Measurements from ENCODE around the gene MAGI3. TPM values are rescaled to one million over a fixed set of nuclear protein-coding genes. Genes with fewer than 3 reads are reported as not detected.

The MAGI3 gene
- total RNA-seq, 6 experiments from 2014 or later = 8.5 to 14.5 (median 12.3) TPM

DNA sequence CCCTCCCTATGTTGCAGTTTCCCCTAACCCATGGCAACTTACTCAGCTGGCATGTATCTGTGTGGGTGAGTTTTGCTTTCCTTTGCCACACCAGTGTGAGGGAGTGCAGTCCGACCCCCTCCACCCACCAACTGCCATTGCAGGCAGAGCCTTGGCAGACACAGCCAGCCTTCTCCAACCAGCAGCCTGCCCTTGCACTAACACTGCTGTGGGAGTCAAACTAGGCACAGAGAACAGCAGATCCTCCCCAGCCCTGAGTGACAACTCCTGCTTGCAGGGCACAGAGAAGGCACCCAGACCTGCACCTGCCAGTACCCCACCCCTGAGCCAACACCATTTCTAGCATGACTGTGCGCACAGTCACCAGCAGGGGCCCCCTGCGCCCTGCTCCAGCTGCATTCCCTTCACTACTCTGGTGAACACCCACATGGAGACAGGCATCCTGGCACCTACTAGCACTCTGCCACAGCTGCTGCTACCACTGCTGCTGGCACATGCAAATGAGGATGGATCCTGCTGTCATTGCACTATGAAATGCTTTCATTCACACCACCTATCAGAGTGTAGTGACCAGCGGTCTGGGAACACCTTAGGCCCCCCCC, 98.4 kb downstream of the MAGI3 start:
- H3K4me1 ChIP-seq = no peaks in the 10 kb centered on the region
- peak; percentile 38 to 57 (median 48) for ATAC-seq
- WGBS (ENCODE audit: insufficient coverage, low coverage, low lambda C conversion rate, missing lambda C conversion rate) = 100% methylated on average over 1 of the region's 4 CpGs
- peaks cover 0 to 7% (median 0%) of the 10 kb centered on the region in 4 donors for H3K9me3 ChIP-seq
- no peak for TF ChIP-seq POLR2A (IDR thresholded peaks at IDR 0.05)
- TF ChIP-seq CTCF (IDR thresholded peaks at IDR 0.05) = peak in 1 of 4 donors; percentile 25
- H3K4me3 ChIP-seq = no peak overlapping the region
- H3K27ac ChIP-seq = no peak overlapping the region
- H3K27me3 ChIP-seq = no peaks in the 10 kb centered on the region
- DNase-seq = peak in 1 of 3 donors; percentile 46
- intact Hi-C loops (cut with DNase I) = no loop called here
- no peaks in the 10 kb centered on the region for H3K36me3 ChIP-seq

- ATAC-seq (no peak), DNase-seq (no peak)
- Histone ChIP-seq H3K4me1 (no peaks in the 10 kb centered on the region), H3K4me3 (no peak overlapping the region), H3K27me3 (no peaks in the 10 kb centered on the region), H3K36me3 (no peaks in the 10 kb centered on the region), H3K9me3 (peaks cover 0 to 7% (median 0%) of the 10 kb centered on the region in 4 donors), H3K27ac (no peak overlapping the region)
- WGBS (ENCODE audit: insufficient coverage, low coverage, low lambda C conversion rate, missing lambda C conversion rate) = 80% methylated on average over 1 of the region's 1 CpG
- intact Hi-C loops (cut with DNase I) = no loop called here
- no peak for TF ChIP-seq POLR2A (IDR thresholded peaks at IDR 0.05)
Measured at GRCh38 chr1:113490384-113490783, 100.1 kb downstream of the MAGI3 start.

- no peaks in the 10 kb centered on the region for H3K27me3 ChIP-seq
- H3K27ac ChIP-seq = no peak overlapping the region
- DNase-seq (no peak), ATAC-seq (no peak)
- intact Hi-C loops (cut with DNase I) = no loop called here
- no peak overlapping the region for H3K4me3 ChIP-seq
- H3K4me1 ChIP-seq = no peaks in the 10 kb centered on the region
- no peaks in the 10 kb centered on the region for H3K36me3 ChIP-seq
- TF ChIP-seq POLR2A (IDR thresholded peaks at IDR 0.05) (no peak), CTCF (IDR thresholded peaks at IDR 0.05) (no peak)
- no peaks in the 10 kb centered on the region for H3K9me3 ChIP-seq
- WGBS (ENCODE audit: insufficient coverage, low coverage, low lambda C conversion rate, missing lambda C conversion rate) = 83% methylated on average over 3 of the region's 3 CpGs
Measured at GRCh38 chr1:113493533-113493932, 103.2 kb downstream of the MAGI3 start.

GRCh38 chr1:113505357-113505756, 115.0 kb downstream of the MAGI3 start:
- no peaks in the 10 kb centered on the region for H3K36me3 ChIP-seq
- H3K27ac ChIP-seq = no peak overlapping the region
- no peak for TF ChIP-seq CTCF (IDR thresholded peaks at IDR 0.05)
- no peak for TF ChIP-seq POLR2A (IDR thresholded peaks at IDR 0.05)
- H3K27me3 ChIP-seq = no peaks in the 10 kb centered on the region
- 92% methylated on average over 1 of the region's 1 CpG for WGBS (ENCODE audit: insufficient coverage, low coverage, low lambda C conversion rate, missing lambda C conversion rate)
- peaks cover 0 to 17% (median 2%) of the 10 kb centered on the region in 4 donors for H3K4me1 ChIP-seq
- no peak for DNase-seq
- H3K9me3 ChIP-seq = no peaks in the 10 kb centered on the region
- no peak for ATAC-seq
- intact Hi-C loops (cut with DNase I) = no loop called here
- no peak overlapping the region for H3K4me3 ChIP-seq

DNA sequence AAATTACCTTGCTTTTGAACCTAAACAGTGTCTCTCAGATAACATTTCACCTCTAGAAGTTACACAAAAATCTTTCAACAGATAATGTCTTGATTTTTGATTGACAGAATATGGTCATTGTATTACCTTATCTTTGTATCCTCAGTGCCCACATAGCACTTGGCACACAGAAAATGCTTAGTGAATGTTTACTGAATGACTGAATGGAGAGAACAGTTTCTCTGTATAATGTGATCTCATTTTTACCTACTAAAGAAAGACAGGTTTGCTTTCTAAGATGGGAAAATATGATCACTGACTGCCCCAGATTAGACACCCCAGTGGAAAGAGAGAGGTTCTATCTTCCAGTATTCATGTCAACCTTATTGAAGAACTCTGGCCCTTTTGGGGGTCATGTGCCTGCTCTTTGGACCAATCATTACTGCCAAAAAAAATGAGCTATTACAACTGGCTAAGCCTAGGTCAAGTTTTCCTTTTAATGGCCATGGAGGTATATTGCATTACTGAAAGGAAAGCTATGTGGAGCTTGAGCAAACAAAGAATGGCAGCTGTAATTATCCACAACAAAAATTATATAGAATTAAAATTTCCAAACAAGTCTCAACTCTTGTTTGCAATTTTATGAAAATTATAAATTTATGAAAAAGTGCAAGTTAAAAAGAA, 117.4 kb downstream of the MAGI3 start:
- Histone ChIP-seq H3K36me3 (no peaks in the 10 kb centered on the region), H3K4me1 (peaks cover 0 to 17% (median 2%) of the 10 kb centered on the region in 4 donors), H3K27ac (peak overlapping the region in 2 of 3 donors; percentile 58 to 65), H3K9me3 (peaks cover 0 to 5% (median 0%) of the 10 kb centered on the region in 4 donors), H3K27me3 (no peaks in the 10 kb centered on the region), H3K4me3 (no peak overlapping the region)
- DNase-seq = no peak
- ATAC-seq = peak; percentile 25 to 68 (median 62)
- intact Hi-C loops (cut with DNase I) = no loop called here
- no peak for TF ChIP-seq CTCF (IDR thresholded peaks at IDR 0.05)
- no peak for TF ChIP-seq POLR2A (IDR thresholded peaks at IDR 0.05)
